ENCODE measurements around the gene SCRG1.

GRCh38 chr4:173386751-173387150 lies 12.2 kb downstream of the SCRG1 start:
- TF ChIP-seq EZH2 (IDR thresholded peaks at IDR 0.05; ENCODE audit: low read depth) (no peak), CTCF (conservative IDR thresholded peaks at IDR 0.05) (no peak)

Data from PC-9 (cell line).